Measurements from ENCODE around the gene EEFSEC. TPM values are rescaled to one million over a fixed set of nuclear protein-coding genes. Genes with fewer than 3 reads are reported as not detected.

The EEFSEC gene
- total and polyA plus RNA-seq, 2 of the 8 experiments (the other 6 are each of a cell fraction or from before 2014, with no cell fraction given), result 13.1 to 19.8 TPM

- H3K79me2 ChIP-seq (ENCODE audit: control insufficient read depth in 1 of 2, insufficient read depth in 2 of 2, low read length in 2 of 2), result no peaks in the 10 kb centered on the region
- ChIA-PET CTCF (ENCODE audit: partially characterized antibody) (interaction anchor here (0.9 kb wide), 1 partner anchor 25 kb away, joined by 3 read pairs; no protein-coding TSS in a partner anchor), POLR2A (ENCODE audit: partially characterized antibody) (no interaction called here)
- no peaks in the 10 kb centered on the region for H3K27me3 ChIP-seq (replicated peaks in 1 of 4; ENCODE audit: control insufficient read depth in 3 of 4, extremely low read depth in 1 of 4, insufficient read depth in 3 of 4, low read length in 3 of 4)
- no peak overlapping the region for H3K14ac ChIP-seq (ENCODE audit: insufficient read length)
- H4K8ac ChIP-seq (ENCODE audit: extremely low read depth, insufficient read depth, low read length), result no peak overlapping the region
- H2AK5ac ChIP-seq (ENCODE audit: low read depth, low read length), result no peak overlapping the region
- no peaks in the 10 kb centered on the region for H3K9me3 ChIP-seq (ENCODE audit: insufficient read depth in 2 of 2, low read depth in 1 of 2, low read length in 1 of 2)
- no peak overlapping the region for H3K4ac ChIP-seq (replicated peaks; ENCODE audit: insufficient read length, low read depth, low read length)
- DNase-seq (ENCODE audit: low read depth in 1 of 2, low spot score in 2 of 2) (no peak), FAIRE-seq (no peak)
- H3K4me1 ChIP-seq (replicated peaks in 1 of 4; ENCODE audit: control insufficient read depth in 3 of 4, insufficient read depth in 4 of 4, low read length in 3 of 4), result peaks cover 0 to 11% (median 5%) of the 10 kb centered on the region in 4 experiments; a peak in 5 of 7 replicates
- H3K9ac ChIP-seq (replicated peaks in 1 of 4; ENCODE audit: extremely low read depth in 1 of 4, low read depth in 3 of 4, low read length in 3 of 4), result no peak overlapping the region
- no peak overlapping the region for H2BK15ac ChIP-seq (ENCODE audit: low read length)
- no peak overlapping the region; the same call in 1 of the 2 replicates for H2BK5ac ChIP-seq (ENCODE audit: low read depth, low read length)
- H3K27ac ChIP-seq (ENCODE audit: low read depth, low read length), result no peak overlapping the region
- no peaks in the 10 kb centered on the region for H3K36me3 ChIP-seq (ENCODE audit: control insufficient read depth in 2 of 4, insufficient read depth in 4 of 4, low read length in 3 of 4)
- H3K23ac ChIP-seq (ENCODE audit: insufficient read length), result no peak overlapping the region
- no peak overlapping the region for H3K56ac ChIP-seq (replicated peaks; ENCODE audit: insufficient read length, low read depth, low read length)
- no peak overlapping the region for H2AFZ ChIP-seq (ENCODE audit: low read length)
- 0 out of 2 replicates have a peak, but pooled peaks cover 2% of the 10 kb centered on the region for H3K23me2 ChIP-seq (ENCODE audit: low read depth, low read length)
- H3K18ac ChIP-seq (ENCODE audit: extremely low read depth, low read length), result no peak overlapping the region
- H4K20me1 ChIP-seq (replicated peaks in 1 of 2; ENCODE audit: control insufficient read depth in 1 of 2, insufficient read depth in 2 of 2, low read length in 2 of 2), result no peaks in the 10 kb centered on the region
- H3K4me3 ChIP-seq (ENCODE audit: extremely low read depth in 1 of 4, insufficient read depth in 2 of 4, low read depth in 3 of 4, low read length in 4 of 4), result no peak overlapping the region
- no peak overlapping the region for H3K4me2 ChIP-seq (ENCODE audit: insufficient read depth in 1 of 2, low read depth in 2 of 2, low read length in 2 of 2)
- H3K79me1 ChIP-seq (ENCODE audit: low read depth, low read length), result peaks cover 3% of the 10 kb centered on the region; the same call in 1 of the 2 replicates
- H2BK20ac ChIP-seq (ENCODE audit: low read length), result no peak overlapping the region
- H4K91ac ChIP-seq (replicated peaks; ENCODE audit: insufficient read length, low read length), result no peak overlapping the region
- H2BK120ac ChIP-seq (replicated peaks; ENCODE audit: low read depth, low read length), result no peak overlapping the region
- no peak overlapping the region for H4K5ac ChIP-seq (ENCODE audit: insufficient read length, low read depth, low read length)
- H2BK12ac ChIP-seq (ENCODE audit: low read depth, low read length), result 0 out of 2 replicates have a peak overlapping the region, but pooled peaks have one; percentile 7
- WGBS, 2 experiments (ENCODE audit: extremely low coverage in 1 of 2, insufficient coverage in 1 of 2, insufficient read length in 1 of 2, insufficient replicate concordance in 2 of 2, low coverage in 1 of 2, low lambda C conversion rate in 2 of 2, missing lambda C conversion rate in 1 of 2), result 64% methylated on average over 5 of the region's 6 CpGs; no CpG with 5 or more reads in 1 of the 2 experiments
- no peak for TF ChIP-seq KDM4A (IDR thresholded peaks at IDR 0.05; ENCODE audit: low read depth, low read length, severe bottlenecking)
- no peak for TF ChIP-seq POLR2AphosphoS5 (IDR thresholded peaks at IDR 0.05; ENCODE audit: low read depth, low read length)
- no peak for TF ChIP-seq ATF2 (IDR thresholded peaks at IDR 0.05; ENCODE audit: low read length)
- TF ChIP-seq TCF12 (IDR thresholded peaks at IDR 0.05; ENCODE audit: low read depth, low read length), result no peak
- TF ChIP-seq NRF1 (IDR thresholded peaks at IDR 0.05; ENCODE audit: low read depth, low read length), result no peak
- TF ChIP-seq NANOG (IDR thresholded peaks at IDR 0.05; ENCODE audit: insufficient read depth, low read depth, low read length, poor library complexity, severe bottlenecking), result no peak
- TF ChIP-seq BCL11A (IDR thresholded peaks at IDR 0.05; ENCODE audit: low read depth in 2 of 2, low read length in 2 of 2), result no peak
- no peak for TF ChIP-seq CEBPB (IDR thresholded peaks at IDR 0.05; ENCODE audit: low read depth, low read length)
- no peak for TF ChIP-seq POLR2A (IDR thresholded peaks at IDR 0.05; ENCODE audit: control extremely low read depth in 1 of 2, low read depth in 2 of 2, low read length in 2 of 2)
- no peak for TF ChIP-seq YY1 (IDR thresholded peaks at IDR 0.05; ENCODE audit: low read depth, low read length)
- no peak for TF ChIP-seq EZH2 (IDR thresholded peaks at IDR 0.05; ENCODE audit: low read depth, low read length, severe bottlenecking)
- TF ChIP-seq HDAC2 (IDR thresholded peaks at IDR 0.05; ENCODE audit: borderline replicate concordance in 1 of 2, low read depth in 2 of 2, low read length in 2 of 2), result no peak
- no peak for TF ChIP-seq RXRA (IDR thresholded peaks at IDR 0.05; ENCODE audit: insufficient read depth, low read depth, low read length)
Observed at GRCh38 chr3:128402998-128403397, 249.7 kb downstream of the EEFSEC start.
